ENCODE results near the gene PLCE1. TPM values are rescaled to one million over a fixed set of nuclear protein-coding genes. Genes with fewer than 3 reads are reported as not detected.

Gene PLCE1
- polyA plus RNA-seq, 1 experiment = 3.3 TPM

DNA sequence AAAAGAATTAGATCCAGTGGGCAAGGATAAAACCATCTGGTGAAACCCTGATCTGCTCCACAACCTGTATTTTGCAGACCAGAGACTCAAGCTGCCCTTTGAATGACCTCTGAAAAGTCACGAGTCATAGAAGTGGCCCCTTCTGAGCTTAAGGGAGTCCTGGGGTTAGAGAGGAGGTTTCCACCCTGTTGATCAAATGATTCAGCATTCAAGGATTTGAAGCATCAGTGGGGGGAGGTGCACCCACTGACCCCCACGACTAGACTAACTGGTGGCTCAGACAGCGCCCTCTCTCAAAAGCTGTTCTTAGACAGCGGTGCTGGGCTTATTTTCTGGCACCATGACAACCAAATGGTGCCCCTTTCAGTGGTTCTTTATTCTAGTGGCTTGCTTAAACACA lies 44.3 kb downstream of the PLCE1 start:
- ChIA-PET CTCF (interaction anchor here (1.0 kb wide), 1 partner anchor 39 kb away, joined by 3 read pairs; no protein-coding TSS in a partner anchor), POLR2A (no interaction called here)
- no peaks in the 10 kb centered on the region for H3K36me3 ChIP-seq (ENCODE audit: control insufficient read depth, insufficient read depth, low read length)
- H3K4me3 ChIP-seq (ENCODE audit: low read depth, low read length) = no peak overlapping the region
- no peak for TF ChIP-seq CTCF (IDR thresholded peaks at IDR 0.05; ENCODE audit: insufficient read depth, low read depth, low read length)
- no peaks in the 10 kb centered on the region for H3K27me3 ChIP-seq (ENCODE audit: control insufficient read depth, insufficient read depth, low read length)
- no peak for DNase-seq (ENCODE audit: low read depth)

DNA sequence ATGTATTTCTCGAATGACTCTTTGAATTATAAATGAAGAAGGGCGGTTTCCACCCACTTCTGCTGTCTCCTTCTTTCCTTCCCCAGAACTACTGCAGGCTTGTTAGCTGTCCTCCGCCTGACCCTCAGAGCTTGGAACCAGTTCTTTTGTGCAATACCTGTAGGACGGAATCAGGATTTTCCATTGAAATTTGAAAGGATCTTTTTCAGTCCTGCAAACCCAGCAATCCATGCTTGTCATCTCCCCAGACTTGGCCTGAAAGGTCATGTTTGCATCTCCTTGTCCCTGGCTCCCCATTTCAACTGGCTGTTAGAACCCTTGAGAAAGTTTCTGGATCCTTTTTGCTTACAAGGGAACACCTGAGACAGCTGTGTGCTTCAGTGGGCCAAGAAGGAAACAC lies 47.5 kb downstream of the PLCE1 start:
- H3K36me3 ChIP-seq (ENCODE audit: control insufficient read depth, insufficient read depth, low read length) = no peaks in the 10 kb centered on the region
- ChIA-PET POLR2A (no interaction called here), CTCF (interaction anchor here (0.6 kb wide), 1 partner anchor 13 kb away, joined by 3 read pairs; no protein-coding TSS in a partner anchor)
- H3K4me3 ChIP-seq (ENCODE audit: low read depth, low read length) = no peak overlapping the region
- no peak for TF ChIP-seq CTCF (IDR thresholded peaks at IDR 0.05; ENCODE audit: insufficient read depth, low read depth, low read length)
- DNase-seq (ENCODE audit: low read depth) = no peak
- H3K27me3 ChIP-seq (ENCODE audit: control insufficient read depth, insufficient read depth, low read length) = no peaks in the 10 kb centered on the region

- Histone ChIP-seq H3K27me3 (ENCODE audit: control insufficient read depth, insufficient read depth, low read length) (no peaks in the 10 kb centered on the region), H3K4me3 (ENCODE audit: low read depth, low read length) (no peak overlapping the region), H3K36me3 (ENCODE audit: control insufficient read depth, insufficient read depth, low read length) (no peaks in the 10 kb centered on the region)
- DNase-seq (ENCODE audit: low read depth) = peak; percentile 89
- ChIA-PET POLR2A (no interaction called here), CTCF (interaction anchor here (0.6 to 1.1 kb wide), 2 partner anchors 14 to 433 kb away, joined by 3 to 4 read pairs; no protein-coding TSS in a partner anchor)
- TF ChIP-seq CTCF (IDR thresholded peaks at IDR 0.05; ENCODE audit: insufficient read depth, low read depth, low read length) = peak; percentile 43
Measured at GRCh38 chr10:94042001-94042833, 48.5 kb downstream of the PLCE1 start.

DNA sequence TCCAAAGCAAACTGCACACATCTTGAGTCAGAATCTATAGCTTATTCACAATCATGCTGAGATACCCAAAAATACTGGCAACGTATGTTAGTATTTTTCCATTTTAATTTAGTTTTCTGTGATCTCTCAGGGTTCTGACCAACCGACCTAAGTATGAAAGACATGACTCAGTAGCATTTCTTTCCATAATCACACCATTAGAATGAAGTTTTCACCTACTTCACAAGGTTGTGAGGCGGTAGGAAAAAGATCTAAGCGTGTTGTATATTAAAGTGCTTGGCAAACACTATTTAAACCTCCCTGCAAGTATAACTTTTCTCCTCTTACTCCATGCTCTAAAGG lies 49.1 kb downstream of the PLCE1 start:
- Histone ChIP-seq H3K27me3 (ENCODE audit: control insufficient read depth, insufficient read depth, low read length) (no peaks in the 10 kb centered on the region), H3K4me3 (ENCODE audit: low read depth, low read length) (no peak overlapping the region), H3K36me3 (ENCODE audit: control insufficient read depth, insufficient read depth, low read length) (no peaks in the 10 kb centered on the region)
- CTCF ChIA-PET = interaction anchor here (0.6 to 1.1 kb wide), 2 partner anchors 15 to 433 kb away, joined by 3 to 4 read pairs; no protein-coding TSS in a partner anchor
- no peak for TF ChIP-seq CTCF (IDR thresholded peaks at IDR 0.05; ENCODE audit: insufficient read depth, low read depth, low read length)
- DNase-seq (ENCODE audit: low read depth) = no peak
- POLR2A ChIA-PET = no interaction called here

Other genes with a start within 250 kb of the PLCE1 start
- not detected in 2 replicates for gene LGI1, start 236.0 kb upstream of the PLCE1 start, polyA plus RNA-seq (2011; rRNA removed)
- 4.5 and 7.4 TPM in 2 replicates for gene SLC35G1, start 100.0 kb upstream of the PLCE1 start, polyA plus RNA-seq (2011; rRNA removed)